ENCODE data around the gene ABCA9. TPM values are rescaled to one million over a fixed set of nuclear protein-coding genes. Genes with fewer than 3 reads are reported as not detected.

The ABCA9 gene
- total and polyA plus RNA-seq, 9 of the 15 experiments (the other 6 are each of a cell fraction or from before 2014, with no cell fraction given) = 0.04 TPM; not detected in 8

DNA sequence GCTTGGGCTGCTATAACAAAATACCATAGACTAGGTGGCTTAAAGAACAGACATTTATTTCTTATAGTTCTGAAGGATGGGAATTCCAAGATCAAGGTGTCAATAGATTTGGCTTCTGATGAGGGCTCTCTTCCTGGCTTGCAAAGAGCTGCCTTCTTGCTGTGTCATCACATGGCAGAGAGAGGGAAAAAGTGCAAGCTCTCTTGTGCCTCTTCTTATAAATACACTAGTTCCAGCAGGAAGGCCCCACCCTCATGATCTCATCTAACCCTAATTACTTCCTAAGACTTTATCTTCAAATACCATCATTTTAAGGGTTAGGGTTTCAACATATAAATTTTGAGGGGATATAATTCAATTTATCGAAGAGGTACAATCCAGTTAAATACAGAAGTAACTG, 30.6 kb downstream of the ABCA9 start (continued):
- TF ChIP-seq SMAD1 (IDR thresholded peaks at IDR 0.05; ENCODE audit: low read depth, low read length, partially characterized antibody) (no peak), ZBED1 (IDR thresholded peaks at IDR 0.05) (no peak), C11orf30 (IDR thresholded peaks at IDR 0.05; ENCODE audit: low read depth) (peak; percentile 76), ZNF316 (IDR thresholded peaks at IDR 0.05) (peak; percentile 65), CXXC5 (CRISPR knock-in tag; IDR thresholded peaks at IDR 0.05) (no peak), ZBTB2 (IDR thresholded peaks at IDR 0.05) (no peak), ATF3 (IDR thresholded peaks at IDR 0.05) (0 out of 2 replicates have a peak, but pooled peaks have one; percentile 19), ATF3 (CRISPR knock-in tag; conservative IDR thresholded peaks at IDR 0.05) (no peak), ZNF507 (tag; conservative IDR thresholded peaks at IDR 0.05) (no peak), BCL6 (CRISPR knock-in tag; IDR thresholded peaks at IDR 0.05) (no peak), MAFF (IDR thresholded peaks at IDR 0.05; ENCODE audit: low read length) (peak; percentile 46; the same call in 1 of the 2 replicates), NR1H2 (CRISPR knock-in tag; IDR thresholded peaks at IDR 0.05) (no peak), HCFC1 (IDR thresholded peaks at IDR 0.05; ENCODE audit: low read depth, low read length) (no peak), ETV6 (IDR thresholded peaks at IDR 0.05; ENCODE audit: borderline replicate concordance in 1 of 2, low read depth in 2 of 2, low read length in 1 of 2) (no peak), ETV6 (CRISPR knock-in tag; IDR thresholded peaks at IDR 0.05; ENCODE audit: borderline replicate concordance) (no peak), KAT2B (IDR thresholded peaks at IDR 0.05; ENCODE audit: low read depth, low read length) (no peak), MED1 (CRISPR knock-in tag; IDR thresholded peaks at IDR 0.05; ENCODE audit: borderline replicate concordance) (no peak), BDP1 (IDR thresholded peaks at IDR 0.05; ENCODE audit: insufficient read depth, insufficient read length) (no peak), TSHZ1 (CRISPR knock-in tag; IDR thresholded peaks at IDR 0.05) (no peak), GTF2A2 (tag; IDR thresholded peaks at IDR 0.05) (no peak)
- TF ChIP-seq, protein P1, sequence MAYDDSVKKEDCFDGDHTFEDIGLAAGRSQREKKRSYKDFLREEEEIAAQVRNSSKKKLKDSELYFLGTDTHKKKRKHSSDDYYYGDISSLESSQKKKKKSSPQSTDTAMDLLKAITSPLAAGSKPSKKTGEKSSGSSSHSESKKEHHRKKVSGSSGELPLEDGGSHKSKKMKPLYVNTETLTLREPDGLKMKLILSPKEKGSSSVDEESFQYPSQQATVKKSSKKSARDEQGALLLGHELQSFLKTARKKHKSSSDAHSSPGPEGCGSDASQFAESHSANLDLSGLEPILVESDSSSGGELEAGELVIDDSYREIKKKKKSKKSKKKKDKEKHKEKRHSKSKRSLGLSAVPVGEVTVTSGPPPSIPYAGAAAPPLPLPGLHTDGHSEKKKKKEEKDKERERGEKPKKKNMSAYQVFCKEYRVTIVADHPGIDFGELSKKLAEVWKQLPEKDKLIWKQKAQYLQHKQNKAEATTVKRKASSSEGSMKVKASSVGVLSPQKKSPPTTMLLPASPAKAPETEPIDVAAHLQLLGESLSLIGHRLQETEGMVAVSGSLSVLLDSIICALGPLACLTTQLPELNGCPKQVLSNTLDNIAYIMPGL (CRISPR knock-in tag; IDR thresholded peaks at IDR 0.05) = no peak
- TF ChIP-seq, protein P2, sequence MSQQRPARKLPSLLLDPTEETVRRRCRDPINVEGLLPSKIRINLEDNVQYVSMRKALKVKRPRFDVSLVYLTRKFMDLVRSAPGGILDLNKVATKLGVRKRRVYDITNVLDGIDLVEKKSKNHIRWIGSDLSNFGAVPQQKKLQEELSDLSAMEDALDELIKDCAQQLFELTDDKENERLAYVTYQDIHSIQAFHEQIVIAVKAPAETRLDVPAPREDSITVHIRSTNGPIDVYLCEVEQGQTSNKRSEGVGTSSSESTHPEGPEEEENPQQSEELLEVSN (IDR thresholded peaks at IDR 0.05; ENCODE audit: borderline replicate concordance in 1 of 2, extremely low read depth in 1 of 2, insufficient read depth in 1 of 2, insufficient read length in 1 of 2, low read depth in 1 of 2, low read length in 1 of 2, poor library complexity in 1 of 2, severe bottlenecking in 1 of 2) = peak in 1 of 2 experiments; percentile 49
